Stimulated activated CD8-positive, alpha-beta memory T cell treated with anti-CD3 and anti-CD28 coated beads, Interleukin-12 subunit alpha, Interleukin-12 subunit beta, amount 100 ng/mL, for 4 hours (primary cell): ENCODE measurements around the gene NRG2.

Experiments used
- DNase-seq: peaks from one replicate; pipeline ENCODE4 v3.0.0-alpha.2; 2020; ENCODE audit warnings: low read depth

NRG2 gene

GRCh38 chr5:139880416-139881142 lies 162.5 kb downstream of the NRG2 start:
- no peak for DNase-seq

- DNase-seq: no peak
Observed at GRCh38 chr5:139878093-139878492, 165.0 kb downstream of the NRG2 start.

- DNase-seq: no peak
Observed at GRCh38 chr5:139877129-139877597, 165.9 kb downstream of the NRG2 start.

- DNase-seq: no peak
Observed at GRCh38 chr5:139875957-139876356, 167.1 kb downstream of the NRG2 start.

GRCh38 chr5:139872851-139873794 lies 170.0 kb downstream of the NRG2 start:
- no peak for DNase-seq

GRCh38 chr5:139872052-139872766 lies 170.9 kb downstream of the NRG2 start:
- DNase-seq: no peak

GRCh38 chr5:139871614-139872013 lies 171.5 kb downstream of the NRG2 start:
- DNase-seq: no peak

- DNase-seq: no peak
Observed at GRCh38 chr5:139870677-139871076, 172.4 kb downstream of the NRG2 start.

- no peak for DNase-seq
Observed at GRCh38 chr5:139869042-139869790, 173.9 kb downstream of the NRG2 start.

GRCh38 chr5:139867581-139867980 lies 175.5 kb downstream of the NRG2 start:
- no peak for DNase-seq

- DNase-seq: no peak
Observed at GRCh38 chr5:139867109-139867508, 176.0 kb downstream of the NRG2 start.

- no peak for DNase-seq
Observed at GRCh38 chr5:139864716-139865483, 178.2 kb downstream of the NRG2 start.

GRCh38 chr5:139863855-139864558 lies 179.1 kb downstream of the NRG2 start:
- DNase-seq: peak; percentile 20

- DNase-seq: no peak
Observed at GRCh38 chr5:139863361-139863760, 179.7 kb downstream of the NRG2 start.

- no peak for DNase-seq
Observed at GRCh38 chr5:139862803-139863202, 180.3 kb downstream of the NRG2 start.

GRCh38 chr5:139862313-139862712 lies 180.8 kb downstream of the NRG2 start:
- DNase-seq: no peak

- no peak for DNase-seq
Observed at GRCh38 chr5:139861889-139862207, 181.3 kb downstream of the NRG2 start.

GRCh38 chr5:139861021-139861888 lies 181.8 kb downstream of the NRG2 start:
- no peak for DNase-seq

- no peak for DNase-seq
Observed at GRCh38 chr5:139859013-139859412, 184.1 kb downstream of the NRG2 start.
